GM12878 (cell line): ENCODE measurements around the gene CNDP2. TPM values are rescaled to one million over a fixed set of nuclear protein-coding genes. Genes with fewer than 3 reads are reported as not detected.

Experiments used
- ATAC-seq: fragments of 200-7000 bp; cut with Tn5 transposase; 3 replicates; pipeline ENCODE4 v1.9.1; 2020; ENCODE audit warnings: mild to moderate bottlenecking, moderate library complexity
- BruUV-seq: library from RNA; stranded (reverse); fragments of 400-500 nt; replicated peaks from 2 replicates; lab custom pipeline; 2021; lab: Mats Ljungman, UMichigan
- CTCF ChIA-PET: fragments of 300-600 bp; sonication (Branson Sonifier 250); formaldehyde crosslinking; extraction: SDS; loops from one replicate; lab custom pipeline; 2021; ENCODE audit warnings: inconsistent platforms; lab: Yijun Ruan, JAX
- POLR2A ChIA-PET: fragments of 350-600 bp; formaldehyde crosslinking; extraction: SDS; loops from one replicate; lab custom pipeline; 2021; ENCODE audit warnings: inconsistent platforms; lab: Charles Lee
- RAD21 ChIA-PET: fragments of 300-600 bp; sonication (Branson Sonifier 250); formaldehyde crosslinking; loops from one replicate; lab custom pipeline; 2023; ENCODE audit warnings: antibody characterized with exemption; ENCODE audit not compliant: unreplicated experiment; lab: Charles Lee
- SMC1A ChIA-PET: fragments of 300-600 bp; sonication (Branson Sonifier 250); formaldehyde crosslinking; loops from one replicate; lab custom pipeline; 2023; ENCODE audit not compliant: unreplicated experiment, uncharacterized antibody; lab: Charles Lee
- DNase-seq: peaks from one replicate; pipeline ENCODE4 v3.0.0-alpha.2; 2011; ENCODE audit warnings: low read depth, low spot score
- FAIRE-seq: peaks from 3 replicates; lab custom pipeline; 2011; peaks lifted over from hg19 to GRCh38; lab: Jason Lieb, UNC
- H2AFZ ChIP-seq: 2 replicates; pipeline ENCODE4 v1.6.0; 2011; ENCODE audit warnings: low read depth, low read length, control low read depth; ENCODE audit not compliant: control insufficient read depth
- H3K27ac ChIP-seq: 2 replicates; pipeline ENCODE4 v1.5.1; 2011; ENCODE audit warnings: control low read depth; ENCODE audit not compliant: control insufficient read depth, insufficient read depth
- H3K27me3 ChIP-seq, 2 experiments: replicated peaks in 1 of 2; 2 replicates each; pipeline versions ENCODE4 v1.6.0 to v1.6.1; 2011; ENCODE audit warnings: low read length in 1 of 2; ENCODE audit not compliant: control insufficient read depth in 2 of 2, insufficient read depth in 2 of 2
- H3K36me3 ChIP-seq, 2 experiments: 2 replicates each; pipeline ENCODE4 v1.5.1; 2011; ENCODE audit warnings: low read length in 1 of 2; ENCODE audit not compliant: control insufficient read depth in 2 of 2, insufficient read depth in 2 of 2
- H3K4me1 ChIP-seq: 2 replicates; pipeline ENCODE4 v1.6.1; 2011; ENCODE audit warnings: mild to moderate bottlenecking, low read length, moderate library complexity, mixed read lengths; ENCODE audit not compliant: control insufficient read depth, insufficient read depth
- H3K4me2 ChIP-seq: 2 replicates; pipeline ENCODE4 v1.6.0; 2011; ENCODE audit warnings: control low read depth; ENCODE audit not compliant: control insufficient read depth, insufficient read depth
- H3K4me3 ChIP-seq: fragments of 200-600 bp; sonication (generic); 2 replicates; pipeline ENCODE4 v1.5.1; 2016
- H3K79me2 ChIP-seq: 2 replicates; pipeline ENCODE4 v1.6.0; 2011; ENCODE audit warnings: low read length; ENCODE audit not compliant: control insufficient read depth, insufficient read depth
- H3K9ac ChIP-seq: 2 replicates; pipeline ENCODE4 v1.8.0; 2011; ENCODE audit warnings: low read length, control low read depth, mixed read lengths; ENCODE audit not compliant: control insufficient read depth, insufficient read depth
- H3K9me3 ChIP-seq: replicated peaks from 3 replicates; pipeline ENCODE4 v1.5.1; 2011; ENCODE audit warnings: mild to moderate bottlenecking, low read length; ENCODE audit not compliant: control insufficient read depth, insufficient read depth
- H4K20me1 ChIP-seq: 2 replicates; pipeline ENCODE4 v1.6.0; 2011; ENCODE audit not compliant: control insufficient read depth, insufficient read depth
- BACH1 ChIP-seq: fragments of 450-650 bp; IDR thresholded peaks from 2 replicates; pipeline ENCODE4 v1.6.1; 2017; ENCODE audit warnings: mild to moderate bottlenecking, borderline replicate concordance
- ESRRA ChIP-seq: IDR thresholded peaks from 2 replicates; pipeline ENCODE4 v1.6.1; 2012; ENCODE audit warnings: mild to moderate bottlenecking, low read length, improper control_type of control experiment
- KLF5 ChIP-seq: fragments of 450-650 bp; IDR thresholded peaks from 2 replicates; pipeline ENCODE4 v1.6.1; 2014; ENCODE audit warnings: mild to moderate bottlenecking; ENCODE audit not compliant: partially characterized antibody
- PAX8 ChIP-seq: fragments of 450-650 bp; IDR thresholded peaks from 2 replicates; pipeline ENCODE4 v1.6.1; 2017; ENCODE audit warnings: mild to moderate bottlenecking, moderate library complexity
- POLR2AphosphoS5 ChIP-seq: IDR thresholded peaks from 2 replicates; pipeline ENCODE4 v1.6.1; 2011; ENCODE audit warnings: mild to moderate bottlenecking, low read length, inconsistent platforms
- RAD21 ChIP-seq: IDR thresholded peaks from 2 replicates; pipeline ENCODE4 v1.6.1; 2011; ENCODE audit warnings: mild to moderate bottlenecking, low read depth, low read length, moderate library complexity; ENCODE audit not compliant: insufficient read depth
- SMARCA5 ChIP-seq: fragments of 450-650 bp; IDR thresholded peaks from 2 replicates; pipeline ENCODE4 v1.6.1; 2017; ENCODE audit warnings: mild to moderate bottlenecking
- SP1 ChIP-seq: IDR thresholded peaks from one replicate; pipeline ENCODE4 v1.6.1; 2011; ENCODE audit warnings: low read depth, low read length
- SREBF1 ChIP-seq: IDR thresholded peaks from 2 replicates; pipeline ENCODE4 v1.6.1; 2012; ENCODE audit warnings: mild to moderate bottlenecking, low read length
- SRF ChIP-seq, 2 experiments: IDR thresholded peaks; 2 replicates each; pipeline ENCODE4 v1.6.1; 2011; ENCODE audit warnings: low read depth in 2 of 2, low read length in 2 of 2, mild to moderate bottlenecking in 1 of 2, moderate library complexity in 1 of 2
- ZNF207 ChIP-seq: fragments of 450-650 bp; IDR thresholded peaks from 2 replicates; pipeline ENCODE4 v1.6.1; 2014; ENCODE audit warnings: antibody characterized with exemption, mild to moderate bottlenecking, borderline replicate concordance
- ZNF274 ChIP-seq: IDR thresholded peaks from one replicate; pipeline ENCODE4 v1.8.0; 2011; ENCODE audit not compliant: insufficient read length, insufficient read depth
- WGBS: methylation state at CpG from one replicate; pipeline ENCODE4 v1.1.6; 2016; ENCODE audit warnings: low lambda C conversion rate; ENCODE audit not compliant: insufficient replicate concordance, insufficient coverage; ENCODE audit errors: missing lambda C conversion rate; 5-methylcytosine and 5-hydroxymethylcytosine counted together
- in situ Hi-C: fragments of 300-500 bp; cut with MboI; formaldehyde crosslinking; loops from 9 replicates; pipeline ENCODE4 v1.14.3; 2018; ENCODE audit warnings: mixed read lengths
- intact Hi-C: fragments of 100-400 bp; cut with micrococcal nuclease; formaldehyde crosslinking; loops from one replicate; pipeline ENCODE4 v1.14.2; 2022; ENCODE audit not compliant: unreplicated experiment
- polyA plus RNA-seq, 11 experiments: library from polyadenylated mRNA; depleted of rRNA in 4 of 11; unstranded in 6 of 11; stranded (reverse) in 5 of 11; fragments of >200 nt; fragmentation: Nextera tagmentation in 4 of 11; fragmentation: Illumina TruSeq in 1 of 11; extraction: Ambion mirVana in 4 of 11; extraction: Trizol in 1 of 11; gene quantifications; 1 replicate in 1 of 11; 2 replicates in 10 of 11; pipeline versions ENCODE4 v1.2.1 to v1.2.3, GENCODE V29; 2011 to 2016; ENCODE audit warnings: inconsistent platforms in 2 of 11, missing spikeins in 2 of 11, low read depth in 1 of 11
- total RNA-seq, 4 experiments: library from RNA; depleted of rRNA in 3 of 4; stranded (reverse); fragments of >200 nt in 3 of 4; fragmentation: Illumina TruSeq in 1 of 4; extraction: Trizol in 1 of 4; gene quantifications; 2 replicates each; pipeline versions ENCODE4 v1.2.1 to v1.2.3, GENCODE V29; 2013 to 2021
- TF ChIP-seq, protein P1 (sequence below): fragments of 450-650 bp; IDR thresholded peaks from 2 replicates; pipeline ENCODE4 v1.6.1; 2017; ENCODE audit warnings: antibody characterized with exemption, mild to moderate bottlenecking, moderate library complexity
- TF ChIP-seq, protein P2 (sequence below): IDR thresholded peaks from 2 replicates; pipeline ENCODE4 v1.6.1; 2011; ENCODE audit warnings: low read depth, low read length, improper control_type of control experiment, borderline replicate concordance

CNDP2 gene
- total and polyA plus RNA-seq, 10 of the 15 experiments (the other 5 are each of a cell fraction or from before 2014, with no cell fraction given) = 63.5 to 213 (median 158) TPM

DNA sequence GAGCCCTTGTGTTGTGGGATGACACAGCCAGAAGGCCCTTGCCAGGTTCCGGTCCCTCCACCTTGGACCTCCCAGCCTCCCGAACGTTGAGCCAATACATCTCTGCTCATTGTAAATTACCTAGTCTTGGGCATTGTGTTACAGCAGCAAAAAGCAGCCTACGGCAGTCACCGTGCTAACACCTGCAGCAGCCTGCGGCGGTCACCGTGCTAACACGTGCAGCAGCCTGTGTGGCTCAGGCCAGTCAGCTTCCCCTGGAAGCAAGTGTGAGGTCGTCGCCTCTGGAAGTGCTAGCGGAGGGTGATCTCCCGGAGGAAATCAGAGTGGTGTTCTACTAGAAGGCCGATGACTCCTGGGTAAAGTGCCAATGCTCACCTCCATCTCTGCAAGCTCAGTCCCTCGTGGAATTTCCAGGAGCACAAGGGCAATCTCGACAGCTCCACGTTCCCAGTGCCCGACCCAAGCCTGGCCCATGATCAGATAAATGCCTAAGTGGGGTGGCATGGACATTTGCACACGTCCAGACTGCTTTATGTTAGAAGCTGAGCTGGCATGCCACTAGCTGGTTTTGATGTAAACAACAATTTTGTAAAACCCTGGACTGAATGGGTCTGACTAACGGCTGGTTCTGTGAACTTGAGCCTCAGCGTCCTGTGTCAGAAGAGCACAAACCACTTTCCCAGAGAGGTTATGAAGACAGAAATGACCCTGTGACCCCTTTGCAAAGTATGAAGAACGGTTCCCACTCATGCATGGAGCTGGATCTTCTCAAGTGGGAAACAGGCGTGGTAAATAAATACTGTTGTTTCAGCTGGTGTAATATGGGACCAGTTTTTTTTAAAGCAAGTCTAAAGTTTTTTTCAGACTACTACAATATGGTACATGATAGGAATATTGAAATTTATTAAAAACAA lies 26.7 kb downstream of the CNDP2 start (continued):
- TF ChIP-seq, protein P1, sequence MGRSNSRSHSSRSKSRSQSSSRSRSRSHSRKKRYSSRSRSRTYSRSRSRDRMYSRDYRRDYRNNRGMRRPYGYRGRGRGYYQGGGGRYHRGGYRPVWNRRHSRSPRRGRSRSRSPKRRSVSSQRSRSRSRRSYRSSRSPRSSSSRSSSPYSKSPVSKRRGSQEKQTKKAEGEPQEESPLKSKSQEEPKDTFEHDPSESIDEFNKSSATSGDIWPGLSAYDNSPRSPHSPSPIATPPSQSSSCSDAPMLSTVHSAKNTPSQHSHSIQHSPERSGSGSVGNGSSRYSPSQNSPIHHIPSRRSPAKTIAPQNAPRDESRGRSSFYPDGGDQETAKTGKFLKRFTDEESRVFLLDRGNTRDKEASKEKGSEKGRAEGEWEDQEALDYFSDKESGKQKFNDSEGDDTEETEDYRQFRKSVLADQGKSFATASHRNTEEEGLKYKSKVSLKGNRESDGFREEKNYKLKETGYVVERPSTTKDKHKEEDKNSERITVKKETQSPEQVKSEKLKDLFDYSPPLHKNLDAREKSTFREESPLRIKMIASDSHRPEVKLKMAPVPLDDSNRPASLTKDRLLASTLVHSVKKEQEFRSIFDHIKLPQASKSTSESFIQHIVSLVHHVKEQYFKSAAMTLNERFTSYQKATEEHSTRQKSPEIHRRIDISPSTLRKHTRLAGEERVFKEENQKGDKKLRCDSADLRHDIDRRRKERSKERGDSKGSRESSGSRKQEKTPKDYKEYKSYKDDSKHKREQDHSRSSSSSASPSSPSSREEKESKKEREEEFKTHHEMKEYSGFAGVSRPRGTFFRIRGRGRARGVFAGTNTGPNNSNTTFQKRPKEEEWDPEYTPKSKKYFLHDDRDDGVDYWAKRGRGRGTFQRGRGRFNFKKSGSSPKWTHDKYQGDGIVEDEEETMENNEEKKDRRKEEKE = no peak
- TF ChIP-seq, all 136 proteins: peak for 0

DNA sequence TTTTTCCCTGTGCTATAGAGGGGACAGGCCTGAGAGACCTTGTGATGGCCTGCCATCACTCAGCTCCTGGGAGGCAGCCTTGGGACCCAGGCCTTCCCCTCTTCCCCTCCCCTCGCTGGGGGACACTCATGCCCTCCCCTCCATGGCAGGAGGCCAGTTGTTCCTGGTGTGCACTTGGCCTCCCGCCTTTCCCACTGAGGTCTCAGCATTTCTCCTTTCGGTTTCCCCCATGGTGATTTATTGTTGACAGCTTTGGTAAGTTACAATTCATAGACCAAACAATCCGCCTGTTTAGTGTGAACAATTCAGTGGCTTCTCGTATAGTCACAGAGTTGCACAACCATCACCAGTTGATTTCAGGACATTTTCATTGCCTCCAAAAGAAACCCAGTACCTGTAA lies 27.9 kb downstream of the CNDP2 start:
- no peak for ATAC-seq
- in situ Hi-C loops = no loop called here
- Histone ChIP-seq H3K4me1 (peaks cover 4% of the 10 kb centered on the region; the same call in 1 of the 2 replicates), H3K4me2 (no peak overlapping the region), H3K79me2 (no peaks in the 10 kb centered on the region), H3K27ac (no peak overlapping the region), H3K9ac (no peak overlapping the region), H3K36me3 (peaks cover 14 to 15% of the 10 kb centered on the region in 2 experiments), H3K9me3 (no peaks in the 10 kb centered on the region), H4K20me1 (no peaks in the 10 kb centered on the region), H3K27me3 (no peaks in the 10 kb centered on the region), H2AFZ (no peak overlapping the region), H3K4me3 (no peak overlapping the region)
- 73% methylated on average over 5 of the region's 5 CpGs for WGBS
- ChIA-PET RAD21 (no interaction called here), SMC1A (no interaction called here), CTCF (interaction anchor here (0.7 kb wide), 1 partner anchor 30 kb away, joined by 3 read pairs; no protein-coding TSS in a partner anchor), POLR2A (no interaction called here)
- no TSS peak for BruUV-seq
- FAIRE-seq = no peak
- intact Hi-C loops = no loop called here
- DNase-seq = no peak
- no peak for TF ChIP-seq BACH1
- TF ChIP-seq SMARCA5 = no peak
- TF ChIP-seq, protein P1 = no peak
- TF ChIP-seq ZNF274 = no peak
- TF ChIP-seq SRF (IDR thresholded peaks at IDR 0.05; ENCODE audit: low read depth in 2 of 2, low read length in 2 of 2) = no peak
- TF ChIP-seq ESRRA = no peak
- TF ChIP-seq SP1 = no peak
- TF ChIP-seq ZNF207 = no peak
- TF ChIP-seq, protein P2, sequence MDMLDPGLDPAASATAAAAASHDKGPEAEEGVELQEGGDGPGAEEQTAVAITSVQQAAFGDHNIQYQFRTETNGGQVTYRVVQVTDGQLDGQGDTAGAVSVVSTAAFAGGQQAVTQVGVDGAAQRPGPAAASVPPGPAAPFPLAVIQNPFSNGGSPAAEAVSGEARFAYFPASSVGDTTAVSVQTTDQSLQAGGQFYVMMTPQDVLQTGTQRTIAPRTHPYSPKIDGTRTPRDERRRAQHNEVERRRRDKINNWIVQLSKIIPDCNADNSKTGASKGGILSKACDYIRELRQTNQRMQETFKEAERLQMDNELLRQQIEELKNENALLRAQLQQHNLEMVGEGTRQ = no peak
- no peak for TF ChIP-seq POLR2AphosphoS5
- TF ChIP-seq RAD21 = no peak
- TF ChIP-seq SREBF1 = no peak
- no peak for TF ChIP-seq KLF5
- TF ChIP-seq PAX8 = no peak
